HepG2 (cell line): Measurements from ENCODE around the gene SPNS2. TPM values are rescaled to one million over a fixed set of nuclear protein-coding genes. Genes with fewer than 3 reads are reported as not detected.

Source experiments
- ATAC-seq: fragments of 200-7000 bp; cut with Tn5 transposase; 3 replicates; pipeline ENCODE4 v1.9.1; 2020; ENCODE audit warnings: mild to moderate bottlenecking, moderate library complexity
- BruUV-seq: library from RNA; stranded (reverse); fragments of 400-500 nt; replicated peaks from 2 replicates; lab custom pipeline; 2021; lab: Mats Ljungman, UMichigan
- CTCF ChIA-PET: fragments of 300-600 bp; formaldehyde crosslinking; extraction: SDS; loops from one replicate; lab custom pipeline; 2021; ENCODE audit warnings: low total read pairs, inconsistent platforms, low intra/inter-chr PET ratio; lab: Yijun Ruan, JAX
- POLR2A ChIA-PET: fragments of 350-600 bp; sonication (Branson Sonifier 250); formaldehyde crosslinking; loops from one replicate; lab custom pipeline; 2020; ENCODE audit warnings: antibody characterized with exemption, inconsistent platforms; lab: Yijun Ruan, JAX
- DNase-seq: peaks from one replicate; pipeline ENCODE4 v3.0.0-alpha.2; 2015; ENCODE audit warnings: low spot score
- FAIRE-seq: peaks from 3 replicates; lab custom pipeline; 2011; peaks lifted over from hg19 to GRCh38; lab: Jason Lieb, UNC
- H2AFZ ChIP-seq: one replicate; pipeline ENCODE4 v1.6.1; 2011; ENCODE audit warnings: low read length, inconsistent platforms
- H3K27ac ChIP-seq: fragments of 300-600 bp; 3 replicates; pipeline ENCODE4 v1.8.0; 2011; ENCODE audit warnings: mixed run types, mild to moderate bottlenecking, mixed read lengths, low read length, inconsistent platforms; ENCODE audit not compliant: insufficient read depth; ENCODE audit errors: extremely low read length
- H3K27me3 ChIP-seq, 2 experiments: fragments of 200-600 bp in 1 of 2; 2 replicates in 1 of 2; 3 replicates in 1 of 2; pipeline versions ENCODE4 v1.6.0 to v1.8.0; 2011; ENCODE audit warnings: low read length in 2 of 2, mild to moderate bottlenecking in 2 of 2, moderate library complexity in 2 of 2, inconsistent platforms in 1 of 2; ENCODE audit not compliant: insufficient read depth in 2 of 2, control insufficient read depth in 1 of 2
- H3K36me3 ChIP-seq, 2 experiments: fragments of 200-600 bp in 1 of 2; replicated peaks in 1 of 2; 2 replicates in 1 of 2; 3 replicates in 1 of 2; pipeline versions ENCODE4 v1.5.1 to v1.8.0; 2011; ENCODE audit warnings: low read length in 2 of 2, inconsistent platforms in 1 of 2; ENCODE audit not compliant: insufficient read depth in 2 of 2, control insufficient read depth in 1 of 2
- H3K4me1 ChIP-seq: 2 replicates; pipeline ENCODE4 v1.5.1; 2012; ENCODE audit warnings: low read length, inconsistent platforms; ENCODE audit not compliant: insufficient read depth
- H3K4me2 ChIP-seq: 2 replicates; pipeline ENCODE4 v1.6.0; 2011; ENCODE audit warnings: low read depth, low read length, inconsistent platforms
- H3K4me3 ChIP-seq, 3 experiments: fragments of 200-600 bp in 1 of 3; sonication (generic), shearing (Covaris generic) in 1 of 3; replicated peaks in 1 of 3; 2 replicates each; pipeline ENCODE4 v1.5.1; 2011 to 2016; ENCODE audit warnings: low read length in 3 of 3, inconsistent platforms in 2 of 3, low read depth in 2 of 3, mild to moderate bottlenecking in 2 of 3, control low read depth in 1 of 3, mixed read lengths in 1 of 3; ENCODE audit not compliant: insufficient read depth in 1 of 3
- H3K79me2 ChIP-seq: one replicate; pipeline ENCODE4 v1.6.1; 2011; ENCODE audit warnings: low read length, inconsistent platforms; ENCODE audit not compliant: insufficient read depth
- H3K9ac ChIP-seq: 2 replicates; pipeline ENCODE4 v1.6.0; 2011; ENCODE audit warnings: mild to moderate bottlenecking, low read depth, low read length, inconsistent platforms; ENCODE audit not compliant: insufficient read depth
- H3K9me3 ChIP-seq: 2 replicates; pipeline ENCODE4 v1.5.1; 2012; ENCODE audit warnings: mild to moderate bottlenecking, low read length
- H4K20me1 ChIP-seq: 2 replicates; pipeline ENCODE4 v1.6.0; 2011; ENCODE audit warnings: inconsistent platforms, mild to moderate bottlenecking, low read length, moderate library complexity; ENCODE audit not compliant: insufficient read depth
- ATF2 ChIP-seq: sonication (generic); formaldehyde crosslinking; IDR thresholded peaks from 2 replicates; pipeline ENCODE4 v1.4.0; 2020; ENCODE audit warnings: missing genetic modification reagents
- DNMT3B ChIP-seq: conservative IDR thresholded peaks from 2 replicates; pipeline ENCODE4 v1.6.1; 2016; ENCODE audit warnings: missing biosample characterization, control low read depth
- FUBP1 ChIP-seq: sonication (generic); formaldehyde crosslinking; IDR thresholded peaks from 2 replicates; pipeline ENCODE4 v1.5.1; 2020; ENCODE audit warnings: missing genetic modification reagents, mild to moderate bottlenecking, borderline replicate concordance
- GPBP1L1 ChIP-seq: sonication (generic); formaldehyde crosslinking; IDR thresholded peaks from 2 replicates; pipeline ENCODE4 v1.5.0; 2020; ENCODE audit warnings: mild to moderate bottlenecking, missing genetic modification reagents
- ZNF232 ChIP-seq: sonication (generic); formaldehyde crosslinking; IDR thresholded peaks from 2 replicates; pipeline ENCODE4 v1.4.0; 2020; ENCODE audit warnings: missing genetic modification reagents, borderline replicate concordance
- WGBS: methylation state at CpG from one replicate; pipeline ENCODE4 v1.1.6; 2017; ENCODE audit warnings: low lambda C conversion rate; 5-methylcytosine and 5-hydroxymethylcytosine counted together
- in situ Hi-C: cut with HindIII; loops from 2 replicates; pipeline ENCODE4 v1.10.0; 2017; ENCODE audit warnings: low pct_unique_long_range_greater_than_20kb; ENCODE audit not compliant: extremely low pct_ligation_motif_present
- intact Hi-C: fragments of 100-400 bp; cut with micrococcal nuclease; formaldehyde crosslinking; loops from one replicate; pipeline ENCODE4 v1.10.0; 2022; ENCODE audit not compliant: unreplicated experiment
- polyA plus RNA-seq, 8 experiments: library from polyadenylated mRNA; depleted of rRNA in 3 of 8; stranded (reverse) in 7 of 8; unstranded in 1 of 8; fragments of >200 nt; fragmentation: Illumina TruSeq in 4 of 8; extraction: Trizol in 4 of 8; gene quantifications; 2 replicates each; pipeline versions ENCODE4 v1.2.1 to v1.2.3, GENCODE V29; 2011 to 2016; ENCODE audit warnings: low read depth in 4 of 8, missing spikeins in 1 of 8, mixed read lengths in 1 of 8; ENCODE audit not compliant: insufficient read depth in 1 of 8
- total RNA-seq, 5 experiments: library from RNA; depleted of rRNA; stranded (reverse); fragments of >200 nt; fragmentation: Illumina TruSeq; extraction: Trizol; gene quantifications; 2 replicates each; pipeline ENCODE4 v1.2.3, GENCODE V29; 2016; ENCODE audit warnings: low read depth in 1 of 5

SPNS2 gene
- total and polyA plus RNA-seq, 2 of the 13 experiments (the other 11 are each of a cell fraction or from before 2014, with no cell fraction given): 0.01 TPM; not detected in 1

- Histone ChIP-seq H3K9ac (no peak overlapping the region), H3K27ac (no peak overlapping the region), H4K20me1 (0 out of 2 replicates have a peak, but pooled peaks cover 2% of the 10 kb centered on the region), H3K4me3 (no peak overlapping the region), H3K4me2 (no peak overlapping the region), H3K79me2 (no peaks in the 10 kb centered on the region), H3K4me1 (peaks cover 12% of the 10 kb centered on the region), H3K9me3 (no peaks in the 10 kb centered on the region), H3K36me3 (peaks cover 29 to 56% of the 10 kb centered on the region in 2 experiments), H2AFZ (no peak overlapping the region), H3K27me3 (no peaks in the 10 kb centered on the region)
- intact Hi-C loops: no loop called here
- over 99% methylated on average over 20 of the region's 26 CpGs for WGBS
- POLR2A ChIA-PET: interaction anchor here (0.9 to 3.0 kb wide), 2 partner anchors 11 to 16 kb away, joined by 3 to 9 read pairs; partner anchors contain the start of gene MYBBP1A
- TF ChIP-seq DNMT3B (CRISPR knock-in tag): no peak
- no peak for TF ChIP-seq GPBP1L1 (CRISPR knock-in tag)
- TF ChIP-seq ATF2: no peak
- no peak for TF ChIP-seq FUBP1 (CRISPR knock-in tag)
- TF ChIP-seq ZNF232: no peak
- in situ Hi-C loops: no loop called here
- BruUV-seq: TSS peak; percentile 41
- FAIRE-seq: no peak
- CTCF ChIA-PET: interaction anchor here (1.9 kb wide), 1 partner anchor 119 kb away, joined by 8 read pairs; no protein-coding TSS in a partner anchor
- DNase-seq: no peak
- ATAC-seq: no peak
Measured at GRCh38 chr17:4539576-4540223, 41.0 kb downstream of the SPNS2 start.
